GM19372 (cell line): Measurements from ENCODE around the gene TBC1D2B.

Experiments
- ATAC-seq: cut with Tn5 transposase; IDR thresholded peaks from one replicate; pipeline ENCODE4 v1.9.1; 2021; ENCODE audit warnings: mild to moderate bottlenecking, low read depth, moderate library complexity; ENCODE audit not compliant: unreplicated experiment

Gene TBC1D2B

DNA sequence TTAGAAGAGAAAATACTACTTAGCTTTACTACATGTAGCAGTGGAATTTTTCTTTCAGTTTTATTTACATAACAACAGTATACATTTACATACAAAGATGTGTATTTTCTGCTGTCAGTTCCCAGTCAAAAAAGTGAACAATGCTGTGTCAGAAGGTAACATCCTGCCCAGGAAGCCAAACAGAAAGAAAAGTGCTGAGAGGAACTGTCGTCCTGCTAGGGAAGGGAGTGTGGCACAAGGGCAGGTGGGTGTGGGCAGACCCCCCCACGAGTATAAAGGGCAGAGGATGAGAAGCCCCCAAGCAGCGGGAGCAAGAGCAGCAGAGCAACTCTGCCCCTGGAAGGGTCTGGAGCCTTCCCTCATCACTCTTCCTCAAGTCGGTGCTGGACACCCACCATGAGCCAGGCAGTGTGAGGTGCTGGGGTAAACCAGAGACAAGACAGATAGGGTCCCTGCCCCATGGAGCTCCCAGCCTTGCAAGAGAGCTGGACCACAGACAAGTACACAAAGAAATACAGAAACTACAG, 39.7 kb downstream of the TBC1D2B start:
- ATAC-seq, result no peak

DNA sequence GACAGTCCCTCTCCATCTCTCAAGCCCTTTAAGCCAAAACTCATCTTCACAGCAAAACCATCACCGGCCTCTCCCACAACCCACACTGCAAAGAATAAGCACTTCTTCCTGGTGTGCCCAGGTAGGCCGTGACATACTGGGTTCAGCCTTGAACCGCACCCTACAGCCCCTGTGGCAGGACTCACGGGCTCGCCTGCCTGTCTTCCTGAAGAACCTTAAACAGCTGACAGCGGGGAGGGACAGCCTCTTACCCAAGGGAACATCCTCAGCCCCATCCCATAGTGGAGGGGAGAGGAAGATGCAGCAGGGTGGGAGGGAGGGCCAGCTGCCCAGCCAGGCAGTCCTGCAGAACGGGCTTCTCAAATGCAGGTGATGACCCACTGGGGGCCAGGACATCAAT, 40.2 kb downstream of the TBC1D2B start:
- no peak for ATAC-seq

DNA sequence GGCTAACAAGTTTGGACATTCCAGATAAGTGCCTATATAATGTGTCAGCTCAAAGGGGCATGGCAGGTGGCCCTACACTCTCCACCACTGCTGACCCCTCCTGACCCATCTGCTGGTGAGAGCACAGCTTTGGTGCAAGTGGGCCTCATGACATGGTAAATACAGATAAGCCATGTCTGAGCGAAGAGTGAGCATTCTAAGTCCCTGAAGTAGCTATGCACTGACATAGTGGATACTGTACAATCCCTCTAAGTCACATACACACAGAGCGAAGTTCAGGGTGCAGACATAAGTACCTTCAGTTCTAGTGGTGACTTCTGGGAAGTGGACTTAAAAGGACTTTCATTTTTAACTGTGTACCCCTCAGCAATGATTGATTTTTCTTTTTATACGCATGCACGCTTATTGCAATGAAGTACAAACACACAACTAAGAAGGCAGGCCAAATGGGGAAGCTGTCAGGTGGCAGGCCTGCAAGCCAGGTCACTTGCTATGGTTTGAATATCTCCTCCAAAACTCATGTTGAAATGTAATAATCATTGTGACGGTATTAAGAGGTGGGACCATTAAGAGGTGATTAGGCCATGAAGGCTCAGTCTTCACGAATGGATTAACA, 41.5 kb downstream of the TBC1D2B start:
- ATAC-seq, result no peak

DNA sequence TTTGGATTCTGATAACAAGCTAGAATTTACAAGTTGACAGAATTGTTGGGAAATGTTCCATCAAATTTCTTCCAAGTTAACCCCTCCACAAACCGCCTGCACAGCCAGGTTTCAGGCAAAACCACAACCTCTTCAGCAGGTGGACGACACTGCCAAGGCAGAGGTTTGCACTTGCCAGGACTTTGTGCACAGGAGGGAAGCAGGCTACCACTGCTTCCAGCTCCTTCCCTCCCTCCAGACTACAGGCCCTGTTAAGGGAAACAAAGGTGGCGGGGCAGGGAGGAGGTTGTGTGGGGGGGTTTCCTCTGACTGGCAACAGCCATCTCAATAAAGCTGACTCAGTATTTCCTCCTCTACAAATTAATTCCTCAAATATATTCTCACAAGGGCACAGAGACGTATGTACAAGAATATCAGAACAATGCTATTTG, 42.2 kb downstream of the TBC1D2B start:
- ATAC-seq, result no peak

DNA sequence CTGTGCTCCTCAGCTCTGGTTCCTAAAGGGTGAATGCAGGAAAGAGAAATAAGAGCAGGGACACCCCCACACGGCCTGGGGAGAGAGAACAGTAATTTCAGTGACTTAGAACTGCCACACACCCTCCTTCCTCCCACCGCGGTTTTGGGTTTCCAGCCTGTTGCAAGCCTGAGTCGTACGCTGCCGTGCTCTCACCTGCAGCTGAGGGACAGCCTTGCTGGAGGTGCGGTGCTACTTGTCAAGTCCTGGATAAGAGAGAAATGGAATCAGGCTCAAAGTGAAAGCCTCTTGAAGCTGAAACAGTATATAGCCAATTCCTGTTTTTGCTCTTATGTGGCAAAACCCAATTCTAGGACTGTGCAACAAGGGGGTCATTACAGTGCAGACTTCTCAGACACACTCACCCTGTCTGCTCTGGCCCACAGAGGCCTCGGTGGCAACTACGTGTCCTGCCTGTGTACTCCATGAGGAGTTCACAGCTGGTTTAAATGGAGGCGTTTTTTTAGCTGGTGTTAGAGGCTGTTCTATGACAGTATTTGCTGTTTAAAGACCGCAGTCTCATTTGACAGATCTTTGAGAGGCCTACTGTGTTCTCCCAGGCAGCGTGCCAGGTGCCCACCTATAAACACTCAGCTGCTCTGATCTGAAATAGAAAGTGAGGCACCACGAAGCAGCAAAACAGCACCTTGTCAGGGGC, 42.9 kb downstream of the TBC1D2B start:
- peak; percentile 63 for ATAC-seq

DNA sequence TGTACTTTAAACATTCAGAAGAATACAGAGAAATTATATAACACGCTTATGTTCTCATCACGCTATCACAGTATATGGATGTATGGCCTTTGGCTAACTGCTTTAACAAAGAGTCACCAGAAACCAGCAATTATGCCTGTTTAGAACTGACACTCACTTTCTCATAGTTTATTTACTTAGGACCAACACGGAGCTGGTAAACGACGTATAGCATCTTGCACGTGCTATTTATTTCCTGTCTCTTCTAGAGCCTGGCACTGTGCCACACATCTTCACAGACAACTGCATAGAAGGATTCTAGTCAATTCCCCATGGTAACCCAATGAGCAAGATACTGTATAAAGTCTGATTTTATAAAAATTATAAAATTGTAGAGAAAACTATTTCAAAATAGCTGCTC, 43.6 kb downstream of the TBC1D2B start:
- no peak for ATAC-seq

DNA sequence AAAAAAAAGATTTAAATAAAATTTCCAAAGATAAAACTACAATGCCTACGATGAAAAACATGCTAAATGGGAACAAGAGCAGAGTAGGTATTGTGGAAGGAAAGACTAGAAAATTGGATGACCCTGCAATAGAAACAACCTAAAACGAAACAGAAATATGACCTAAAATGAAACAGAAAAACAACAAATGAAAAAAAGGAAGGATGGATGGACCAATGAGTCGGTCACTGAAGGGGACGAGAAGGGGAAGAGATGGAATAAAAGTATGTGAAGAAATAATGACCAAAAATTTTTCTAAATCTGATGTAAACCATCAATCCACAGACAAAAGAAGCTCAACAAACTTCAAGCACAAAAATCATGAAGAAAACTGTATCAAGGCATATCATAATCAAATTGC, 44.8 kb downstream of the TBC1D2B start:
- ATAC-seq, result no peak

DNA sequence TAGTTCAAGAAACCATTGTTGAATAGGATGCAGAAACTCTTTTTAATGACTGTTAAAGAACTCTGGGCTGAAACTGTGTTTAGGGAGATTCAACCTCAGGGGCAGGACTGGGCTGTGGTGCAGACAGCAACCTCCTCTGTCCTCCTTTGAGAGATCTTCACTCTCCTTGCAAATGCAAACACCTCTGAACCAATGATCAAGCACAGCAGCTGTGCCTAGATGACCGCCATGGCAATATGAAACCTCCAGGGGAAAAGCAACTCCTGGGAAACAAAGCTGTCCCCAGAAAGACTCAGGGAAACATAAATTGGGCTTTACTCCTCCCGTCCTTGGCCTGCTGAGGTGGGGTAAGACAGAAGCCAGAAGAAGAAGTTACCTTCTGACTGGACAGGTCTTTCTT, 52.6 kb downstream of the TBC1D2B start:
- no peak for ATAC-seq

DNA sequence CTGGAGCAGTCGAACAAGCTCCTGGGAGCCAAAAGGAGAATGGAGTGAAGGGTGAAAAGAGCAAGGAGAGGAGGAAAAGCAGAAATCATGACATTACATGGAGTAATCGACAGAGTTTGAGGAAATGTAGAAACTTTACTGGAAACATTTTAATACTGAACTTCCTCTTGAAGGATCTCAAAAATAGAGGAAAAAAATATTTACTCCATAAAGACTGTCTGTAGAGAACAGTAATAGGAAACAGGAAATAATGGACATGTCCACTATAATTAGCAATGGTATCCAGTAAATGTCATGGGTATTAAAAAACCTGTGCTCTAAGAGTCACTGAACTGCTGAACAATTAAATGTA, 53.0 kb downstream of the TBC1D2B start:
- no peak for ATAC-seq

DNA sequence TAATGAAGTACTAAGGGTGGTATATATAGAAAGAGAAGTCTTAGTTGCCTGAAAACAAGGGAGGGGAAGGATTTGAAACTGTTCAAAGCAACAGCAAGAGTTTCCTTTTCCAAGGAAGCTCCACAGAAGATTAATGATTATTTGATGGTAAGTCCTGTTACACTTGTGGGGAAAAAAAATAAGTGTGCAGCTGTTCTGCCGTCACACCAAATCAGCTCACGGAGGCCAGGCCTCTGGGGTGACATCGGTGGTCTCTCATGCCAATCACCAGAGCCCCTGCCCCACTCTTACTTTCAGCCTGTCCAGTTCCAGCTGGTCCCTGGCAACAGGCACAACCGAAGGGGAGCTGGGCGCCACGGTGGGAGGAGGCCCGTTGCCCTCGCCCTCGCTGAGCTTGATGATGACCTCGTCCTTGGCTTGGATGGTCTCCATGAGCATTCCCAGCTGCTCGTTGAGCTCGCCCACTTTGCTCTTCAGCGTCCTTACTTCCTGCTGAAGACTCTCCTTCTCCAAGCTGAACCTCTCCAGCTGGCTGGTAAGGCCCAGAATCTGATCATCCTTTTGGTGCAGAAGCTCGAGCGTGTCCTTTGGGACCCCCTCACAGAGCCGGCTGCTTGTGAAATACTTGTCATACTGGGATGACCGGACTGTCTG, 53.5 kb downstream of the TBC1D2B start:
- no peak for ATAC-seq

DNA sequence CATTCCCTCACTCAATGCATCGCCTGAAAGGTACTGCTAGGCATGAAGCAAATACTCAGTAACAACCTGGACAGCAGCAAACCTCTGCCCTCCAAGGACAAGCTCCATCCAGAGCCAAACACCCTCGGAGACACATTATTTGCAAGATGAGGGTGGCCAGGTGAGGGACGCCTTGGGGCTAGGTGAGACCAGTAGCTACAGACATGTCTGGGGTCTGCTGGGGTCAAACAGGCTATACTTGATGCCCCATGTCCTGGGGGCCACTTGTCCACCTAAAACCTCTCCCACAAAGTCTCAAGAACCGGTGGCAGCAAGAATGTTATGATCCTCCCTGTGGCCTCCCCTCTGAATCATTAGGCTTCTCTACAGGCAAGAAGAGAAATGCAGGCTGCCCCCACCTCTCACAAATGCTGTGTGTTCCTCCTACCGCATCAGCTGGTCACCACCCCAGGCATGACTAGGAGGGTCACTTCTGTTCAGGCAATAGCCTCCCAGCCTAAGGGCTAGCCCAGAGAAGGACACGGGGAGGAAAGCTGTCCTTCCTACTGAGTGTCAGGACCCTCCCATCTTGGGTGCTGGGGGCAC, 54.3 kb downstream of the TBC1D2B start:
- no peak for ATAC-seq

DNA sequence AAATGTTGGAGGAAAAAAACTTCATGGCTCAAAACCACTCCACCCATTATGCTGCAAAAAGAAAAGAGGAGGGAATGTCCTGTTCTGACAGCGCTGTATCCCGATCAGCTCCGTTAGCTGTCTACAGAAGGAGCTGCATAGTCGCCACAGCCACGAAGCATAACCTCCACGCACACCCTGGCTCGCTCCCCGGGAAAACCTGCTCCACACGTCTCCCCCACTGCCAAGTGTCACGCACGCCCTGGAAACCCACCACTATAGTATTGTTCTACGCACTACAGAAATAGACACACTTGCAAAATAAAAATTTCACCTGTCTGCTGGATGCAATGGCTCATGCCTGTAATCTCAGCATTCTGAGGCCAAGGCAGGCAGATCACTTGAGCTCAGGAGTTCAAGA, 55.8 kb downstream of the TBC1D2B start:
- ATAC-seq, result no peak

DNA sequence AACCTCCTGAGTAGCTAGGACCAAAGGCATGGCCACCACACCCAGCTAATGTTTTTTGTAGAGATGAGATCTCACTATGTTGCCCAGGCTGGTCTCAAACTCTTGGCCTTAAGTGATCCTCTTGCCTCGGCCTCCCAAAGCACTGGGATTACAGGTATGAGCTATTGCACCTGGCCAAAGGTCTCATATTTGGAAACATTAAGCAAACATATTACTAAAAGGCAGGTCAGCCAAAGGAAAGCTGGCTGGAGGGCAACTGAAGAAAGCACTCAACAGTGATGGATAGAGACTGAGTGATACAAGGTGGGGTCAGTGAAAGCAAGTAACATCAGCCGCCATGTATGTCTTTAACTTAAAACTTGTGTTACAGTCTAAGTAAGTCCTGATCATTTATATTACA, 57.5 kb downstream of the TBC1D2B start:
- ATAC-seq, result no peak

DNA sequence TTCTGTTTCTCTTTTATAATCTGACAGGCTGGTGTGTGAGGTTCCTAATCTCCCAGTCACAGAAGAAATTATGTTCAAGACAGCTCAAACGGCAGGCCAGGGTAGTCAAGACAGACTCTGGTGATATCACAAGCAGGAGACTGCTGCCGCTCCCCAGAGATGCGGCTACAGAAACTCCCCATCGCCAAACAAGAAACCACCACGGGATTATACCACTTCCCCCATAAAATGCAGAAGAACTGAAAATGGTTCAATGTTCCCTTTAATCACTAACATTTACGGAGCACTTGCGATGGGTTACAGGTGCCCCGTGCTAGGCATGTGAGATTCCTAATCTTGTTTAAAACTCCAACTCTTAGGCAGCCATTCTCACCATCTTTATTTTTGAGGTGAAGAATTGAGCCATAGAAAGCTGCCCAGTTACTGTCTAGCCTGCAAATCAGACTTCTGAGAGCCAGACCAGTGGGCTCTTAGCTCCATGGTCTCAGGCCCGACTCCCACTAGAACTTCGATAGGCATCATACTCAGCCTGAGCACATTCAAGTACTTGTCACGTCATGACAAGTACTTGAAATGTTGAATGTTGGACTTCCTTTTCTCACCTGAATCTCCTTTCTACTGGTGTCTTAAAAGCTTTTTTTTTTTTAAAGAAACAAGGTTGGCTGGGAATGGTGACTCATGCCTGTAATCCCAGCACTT, 58.4 kb downstream of the TBC1D2B start:
- no peak for ATAC-seq

DNA sequence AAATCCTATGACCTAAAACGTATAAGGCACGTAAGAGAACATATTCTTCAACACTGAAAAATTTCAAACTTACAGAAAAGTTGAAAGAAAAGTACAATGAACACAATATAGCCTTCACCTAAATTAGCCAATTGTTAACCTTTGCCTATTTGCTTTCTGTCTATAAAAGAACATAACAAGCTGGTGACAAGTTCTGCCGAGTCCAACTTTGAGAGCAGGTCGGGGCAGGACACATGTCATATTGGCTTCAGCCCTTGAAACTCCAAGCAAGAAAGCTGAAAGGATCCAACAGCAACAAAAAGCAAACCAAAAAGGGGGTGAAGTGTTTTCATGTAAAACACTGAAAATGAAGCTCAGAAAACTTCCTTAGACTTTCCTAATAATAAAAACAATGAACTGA, 59.1 kb downstream of the TBC1D2B start:
- ATAC-seq, result no peak

DNA sequence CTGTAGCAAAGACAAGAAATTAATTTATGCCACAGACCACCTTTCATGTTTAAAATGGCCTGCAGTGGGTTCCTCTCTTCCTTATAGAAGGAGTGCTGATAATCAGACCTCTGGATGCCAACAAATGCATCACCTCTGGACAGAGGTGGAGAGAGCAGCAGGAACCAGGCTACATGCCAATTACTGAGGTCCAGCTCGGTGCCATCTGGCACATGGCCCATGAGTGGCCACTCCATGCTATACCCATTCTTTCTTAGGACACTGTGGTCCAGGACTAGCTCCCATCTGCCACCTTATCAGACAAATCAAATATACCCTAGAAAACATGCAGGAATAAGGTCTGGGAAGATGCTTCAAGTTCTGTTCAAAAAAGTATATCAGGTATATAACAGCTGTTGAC, 60.7 kb downstream of the TBC1D2B start:
- no peak for ATAC-seq

DNA sequence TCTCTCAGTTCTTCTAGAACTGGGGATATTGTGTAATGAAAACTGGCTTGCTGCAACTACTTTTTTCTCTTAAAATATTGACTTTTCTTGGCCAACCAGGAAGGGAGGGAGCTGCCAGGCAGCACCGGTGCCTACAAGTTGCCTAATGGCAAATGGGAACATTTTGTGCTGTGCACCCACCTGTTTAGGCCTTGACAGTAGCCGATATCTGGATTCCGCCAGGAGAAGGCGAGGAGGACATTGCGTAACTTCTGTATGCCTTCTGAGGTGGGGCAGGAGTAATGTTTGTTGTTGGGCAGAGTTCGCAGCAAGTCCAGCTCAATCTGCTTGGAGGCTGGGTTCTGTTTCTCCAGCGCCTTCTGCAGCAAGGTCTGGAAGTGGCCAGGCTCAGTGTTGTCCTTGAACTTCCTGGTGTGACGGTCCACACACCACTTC, 64.9 kb downstream of the TBC1D2B start:
- no peak for ATAC-seq

DNA sequence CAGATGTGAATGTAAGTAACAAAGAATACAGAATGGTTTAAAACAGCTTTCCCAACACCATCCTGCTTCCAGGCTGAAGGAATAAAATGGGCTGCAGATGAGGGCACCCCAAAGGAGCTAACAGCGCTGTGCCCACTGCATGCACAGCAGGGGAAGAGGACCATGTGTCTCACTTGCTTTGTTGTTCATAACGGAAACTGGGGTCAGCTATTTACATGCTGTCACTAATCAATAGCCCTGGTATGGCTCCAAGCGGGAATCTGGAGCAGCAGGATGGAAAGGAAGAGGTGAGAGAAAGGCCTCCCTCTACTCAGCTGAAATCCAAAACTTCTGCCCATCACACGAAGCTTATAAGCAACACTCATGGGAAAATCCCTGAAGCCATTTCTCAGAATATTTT, 67.4 kb downstream of the TBC1D2B start:
- no peak for ATAC-seq

DNA sequence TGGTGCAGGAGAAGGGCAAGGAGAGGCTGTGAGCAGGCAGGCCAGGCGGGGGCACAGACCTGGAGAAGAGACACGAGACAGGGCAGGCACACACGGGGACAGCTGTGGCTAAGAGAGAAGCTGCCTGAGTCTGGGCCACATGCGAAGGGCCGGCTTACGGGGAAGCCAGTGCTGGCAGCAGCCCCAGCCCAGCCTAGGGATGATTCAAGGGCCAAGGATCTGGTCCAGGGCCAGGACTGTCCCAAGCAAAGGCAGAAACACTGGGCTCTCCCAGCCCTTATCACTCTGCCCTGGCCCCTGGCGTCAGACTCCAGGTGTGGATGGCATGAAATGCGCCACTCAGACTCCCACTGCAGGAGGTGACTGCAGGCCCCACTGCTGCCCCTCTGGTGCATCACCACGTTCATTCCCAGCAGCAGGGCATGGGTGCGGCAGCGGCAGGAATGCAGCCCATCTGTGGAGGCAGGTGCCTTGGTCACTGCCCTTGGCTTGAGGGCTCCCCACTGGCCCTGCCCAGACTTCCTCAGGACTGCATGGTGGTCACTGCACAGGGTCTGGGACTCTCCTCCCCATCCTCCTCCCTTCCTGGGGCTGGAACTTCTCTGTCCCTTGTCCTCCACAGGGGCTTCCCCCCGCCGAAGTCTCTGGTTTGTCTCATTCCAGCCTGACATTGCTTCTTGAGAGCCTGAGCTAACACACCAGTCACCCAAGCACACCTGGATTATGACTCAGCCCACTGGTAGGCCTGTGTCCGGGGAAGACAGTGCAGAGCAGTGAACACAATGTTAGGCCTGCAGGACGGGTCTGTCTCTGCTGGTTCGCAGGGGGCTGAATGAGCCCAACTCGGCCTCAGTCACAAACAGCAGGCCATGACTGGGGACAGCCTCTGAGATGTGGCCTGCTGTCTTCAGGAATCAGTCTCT, 69.3 kb downstream of the TBC1D2B start:
- ATAC-seq, result no peak
